IMR-90 (cell line): ENCODE measurements around the gene RPL26. TPM values are rescaled to one million over a fixed set of nuclear protein-coding genes. Genes with fewer than 3 reads are reported as not detected.

Experiments used
- ATAC-seq: fragments of 200-7000 bp; cut with Tn5 transposase; 2 replicates; pipeline ENCODE4 v1.9.1; 2020; ENCODE audit warnings: low read depth, mild to moderate bottlenecking, moderate library complexity
- BruUV-seq: library from RNA; stranded (reverse); fragments of 400-500 nt; replicated peaks from 2 replicates; lab custom pipeline; 2021; lab: Mats Ljungman, UMichigan
- CTCF ChIA-PET: fragments of 300-600 bp; formaldehyde crosslinking; extraction: SDS; loops from one replicate; lab custom pipeline; 2021; ENCODE audit warnings: antibody characterized with exemption; lab: Yijun Ruan, JAX
- POLR2A ChIA-PET: fragments of 300-600 bp; sonication (Branson Sonifier 250); formaldehyde crosslinking; loops from one replicate; lab custom pipeline; 2022; ENCODE audit warnings: antibody characterized with exemption; ENCODE audit not compliant: unreplicated experiment; lab: Charles Lee
- DNase-seq: peaks from one replicate; pipeline ENCODE4 v3.0.0; 2013
- H2AFZ ChIP-seq: replicated peaks from 2 replicates; pipeline ENCODE3; 2013; ENCODE audit warnings: low read length, mild to moderate bottlenecking; ENCODE audit not compliant: poor library complexity
- H2AK5ac ChIP-seq: 2 replicates; pipeline ENCODE4 v1.6.1; 2013; ENCODE audit warnings: low read depth, low read length, inconsistent platforms
- H2AK9ac ChIP-seq: replicated peaks from 2 replicates; pipeline ENCODE3; 2013; ENCODE audit warnings: mild to moderate bottlenecking, low read depth, low read length, moderate library complexity; ENCODE audit not compliant: poor library complexity
- H2BK120ac ChIP-seq: 2 replicates; pipeline ENCODE4 v1.6.1; 2013; ENCODE audit warnings: low read depth, low read length, inconsistent platforms
- H2BK15ac ChIP-seq: 3 replicates; pipeline ENCODE4 v1.6.1; 2013; ENCODE audit warnings: low read depth, low read length, inconsistent platforms
- H2BK20ac ChIP-seq: 2 replicates; pipeline ENCODE4 v1.6.1; 2013; ENCODE audit warnings: low read depth, mild to moderate bottlenecking, inconsistent platforms, low read length, moderate library complexity
- H2BK5ac ChIP-seq: 2 replicates; pipeline ENCODE4 v1.6.1; 2013; ENCODE audit warnings: mild to moderate bottlenecking, low read depth, low read length, inconsistent platforms; ENCODE audit not compliant: poor library complexity, severe bottlenecking
- H3K14ac ChIP-seq: replicated peaks from 2 replicates; pipeline ENCODE4 v1.6.1; 2013; ENCODE audit warnings: low read depth, low read length, inconsistent platforms
- H3K18ac ChIP-seq: 2 replicates; pipeline ENCODE4 v1.6.1; 2013; ENCODE audit warnings: low read depth, low read length, control low read depth
- H3K23ac ChIP-seq: 2 replicates; pipeline ENCODE4 v1.6.1; 2013; ENCODE audit warnings: low read depth, low read length, inconsistent platforms
- H3K27ac ChIP-seq: 2 replicates; pipeline ENCODE4 v1.5.1; 2013; ENCODE audit warnings: mild to moderate bottlenecking, control low read depth, low read length; ENCODE audit not compliant: insufficient read depth
- H3K27me3 ChIP-seq: 2 replicates; pipeline ENCODE4 v1.6.1; 2013; ENCODE audit warnings: low read length; ENCODE audit not compliant: control insufficient read depth, insufficient read depth
- H3K36me3 ChIP-seq: 2 replicates; pipeline ENCODE4 v1.6.1; 2013; ENCODE audit warnings: low read length, mixed read lengths; ENCODE audit not compliant: control insufficient read depth, insufficient read depth
- H3K4ac ChIP-seq: 2 replicates; pipeline ENCODE4 v1.6.1; 2013; ENCODE audit warnings: low read depth, low read length, inconsistent platforms
- H3K4me1 ChIP-seq: 2 replicates; pipeline ENCODE4 v1.6.1; 2013; ENCODE audit warnings: low read length, mixed read lengths; ENCODE audit not compliant: control insufficient read depth, insufficient read depth
- H3K4me2 ChIP-seq: 2 replicates; pipeline ENCODE4 v1.6.1; 2013; ENCODE audit warnings: low read depth, mild to moderate bottlenecking, control low read depth, low read length, moderate library complexity
- H3K4me3 ChIP-seq: 2 replicates; pipeline ENCODE4 v1.5.1; 2013; ENCODE audit warnings: low read depth, mild to moderate bottlenecking, control low read depth, low read length, moderate library complexity; ENCODE audit not compliant: insufficient read depth
- H3K56ac ChIP-seq: 2 replicates; pipeline ENCODE4 v1.6.1; 2013; ENCODE audit warnings: low read length, inconsistent platforms; ENCODE audit not compliant: insufficient read depth; ENCODE audit errors: extremely low read depth
- H3K79me1 ChIP-seq, 2 experiments: 2 replicates each; pipeline ENCODE4 v1.6.1; 2013; ENCODE audit warnings: low read length in 2 of 2, inconsistent platforms in 1 of 2, low read depth in 1 of 2
- H3K9ac ChIP-seq: 2 replicates; pipeline ENCODE4 v1.6.1; 2013; ENCODE audit warnings: low read depth, low read length, control low read depth
- H3K9me1 ChIP-seq: 2 replicates; pipeline ENCODE4 v1.6.1; 2013; ENCODE audit warnings: low read length, inconsistent platforms; ENCODE audit not compliant: insufficient read depth
- H3K9me3 ChIP-seq: 2 replicates; pipeline ENCODE4 v1.6.1; 2013; ENCODE audit warnings: low read length; ENCODE audit not compliant: control insufficient read depth, insufficient read depth
- H4K20me1 ChIP-seq: 2 replicates; pipeline ENCODE4 v1.6.1; 2013; ENCODE audit warnings: low read length, inconsistent platforms; ENCODE audit not compliant: insufficient read depth
- H4K5ac ChIP-seq: 2 replicates; pipeline ENCODE4 v1.6.1; 2013; ENCODE audit warnings: mild to moderate bottlenecking, low read depth, low read length, control low read depth
- H4K8ac ChIP-seq, 2 experiments: 2 replicates each; pipeline ENCODE4 v1.6.1; 2013; ENCODE audit warnings: low read depth in 2 of 2, low read length in 2 of 2, control low read depth in 1 of 2, inconsistent platforms in 1 of 2
- H4K91ac ChIP-seq: 2 replicates; pipeline ENCODE4 v1.6.1; 2013; ENCODE audit warnings: low read depth, low read length, inconsistent platforms; ENCODE audit not compliant: insufficient read depth
- BHLHE40 ChIP-seq: fragments of 150-350 bp; IDR thresholded peaks from 2 replicates; pipeline ENCODE4 v1.6.1; 2016; ENCODE audit warnings: mild to moderate bottlenecking, low read depth, low read length
- CEBPB ChIP-seq: IDR thresholded peaks from 2 replicates; pipeline ENCODE4 v1.6.1; 2012; ENCODE audit warnings: low read depth, low read length, improper control_type of control experiment
- CHD1 ChIP-seq: IDR thresholded peaks from 2 replicates; pipeline ENCODE4 v1.6.1; 2012; ENCODE audit warnings: low read depth, low read length, improper control_type of control experiment
- FOS ChIP-seq: fragments of 150-350 bp; IDR thresholded peaks from 2 replicates; pipeline ENCODE4 v1.6.1; 2016; ENCODE audit warnings: low read depth, low read length
- MAFK ChIP-seq: IDR thresholded peaks from 2 replicates; pipeline ENCODE4 v1.6.1; 2012; ENCODE audit warnings: low read depth, low read length, improper control_type of control experiment
- MAZ ChIP-seq: IDR thresholded peaks from 2 replicates; pipeline ENCODE4 v1.6.1; 2012; ENCODE audit warnings: low read depth, mild to moderate bottlenecking, low read length, improper control_type of control experiment, moderate library complexity, borderline replicate concordance
- MXI1 ChIP-seq: IDR thresholded peaks from 2 replicates; pipeline ENCODE4 v1.6.1; 2012; ENCODE audit warnings: low read depth, mild to moderate bottlenecking, low read length, moderate library complexity, borderline replicate concordance
- NFE2L2 ChIP-seq: fragments of 150-350 bp; IDR thresholded peaks from 2 replicates; pipeline ENCODE4 v1.6.1; 2016; ENCODE audit warnings: low read depth, mild to moderate bottlenecking, low read length
- POLR2A ChIP-seq: IDR thresholded peaks from 2 replicates; pipeline ENCODE4 v1.6.1; 2012; ENCODE audit warnings: mild to moderate bottlenecking, low read depth, low read length
- RAD21 ChIP-seq: IDR thresholded peaks from 2 replicates; pipeline ENCODE4 v1.6.1; 2012; ENCODE audit warnings: low read length, improper control_type of control experiment
- RCOR1 ChIP-seq: IDR thresholded peaks from 2 replicates; pipeline ENCODE4 v1.6.1; 2012; ENCODE audit warnings: mild to moderate bottlenecking, low read length, improper control_type of control experiment; ENCODE audit not compliant: insufficient replicate concordance
- RFX5 ChIP-seq: IDR thresholded peaks from 2 replicates; pipeline ENCODE4 v1.8.0; 2012; ENCODE audit warnings: low read depth, mild to moderate bottlenecking, low read length, moderate library complexity
- SMC3 ChIP-seq: fragments of 150-350 bp; IDR thresholded peaks from 2 replicates; pipeline ENCODE4 v1.6.1; 2016; ENCODE audit warnings: low read depth, mild to moderate bottlenecking, antibody characterized with exemption, low read length, moderate library complexity
- WGBS, 2 experiments: methylation state at CpG; one replicate each; pipeline versions ENCODE4 v1.1.5 to v1.1.7; 2013; ENCODE audit warnings: missing lambda C conversion rate in 2 of 2; ENCODE audit not compliant: insufficient read length in 1 of 2; ENCODE audit errors: extremely low coverage in 2 of 2; 5-methylcytosine and 5-hydroxymethylcytosine counted together
- dilution Hi-C: fragments of 300-500 bp; cut with HindIII; formaldehyde crosslinking; loops from one replicate; pipeline ENCODE4 v1.14.3; 2018; ENCODE audit warnings: low sequenced_read_pairs; ENCODE audit not compliant: unreplicated experiment
- in situ Hi-C: fragments of 300-500 bp; cut with MboI; formaldehyde crosslinking; loops from 3 replicates; pipeline ENCODE4 v1.14.3; 2019; ENCODE audit warnings: low sequenced_read_pairs, inconsistent platforms, mixed read lengths
- intact Hi-C: fragments of 100-400 bp; cut with micrococcal nuclease; formaldehyde crosslinking; loops from 2 replicates; pipeline ENCODE4 v1.10.0; 2022
- polyA plus RNA-seq, 3 experiments: library from polyadenylated mRNA; depleted of rRNA; stranded (reverse); fragments of >200 nt; gene quantifications; 2 replicates each; pipeline ENCODE4 v1.2.3, GENCODE V29; 2012; ENCODE audit warnings: low replicate concordance in 1 of 3
- total RNA-seq: library from RNA; depleted of rRNA; stranded (reverse); fragments of >200 nt; gene quantifications from 2 replicates; pipeline ENCODE4 v1.2.3, GENCODE V29; 2012
- TF ChIP-seq, protein P1 (sequence below): fragments of 150-350 bp; IDR thresholded peaks from 2 replicates; pipeline ENCODE4 v1.6.1; 2016; ENCODE audit warnings: low read depth, mild to moderate bottlenecking, low read length, moderate library complexity, borderline replicate concordance
- TF ChIP-seq, protein P2 (sequence below): conservative IDR thresholded peaks from 2 replicates; pipeline ENCODE4 v1.5.1; 2012; ENCODE audit warnings: mild to moderate bottlenecking, low read depth, low read length, improper control_type of control experiment
- TF ChIP-seq, protein P3 (sequence below): fragments of 150-350 bp; IDR thresholded peaks from 2 replicates; pipeline ENCODE4 v1.6.1; 2017; ENCODE audit warnings: mild to moderate bottlenecking, antibody characterized with exemption, low read length, low read depth

Gene RPL26
- total and polyA plus RNA-seq, 2 of the 4 experiments (the other 2 are of a cell fraction) = 4,763 to 5,013 TPM

DNA sequence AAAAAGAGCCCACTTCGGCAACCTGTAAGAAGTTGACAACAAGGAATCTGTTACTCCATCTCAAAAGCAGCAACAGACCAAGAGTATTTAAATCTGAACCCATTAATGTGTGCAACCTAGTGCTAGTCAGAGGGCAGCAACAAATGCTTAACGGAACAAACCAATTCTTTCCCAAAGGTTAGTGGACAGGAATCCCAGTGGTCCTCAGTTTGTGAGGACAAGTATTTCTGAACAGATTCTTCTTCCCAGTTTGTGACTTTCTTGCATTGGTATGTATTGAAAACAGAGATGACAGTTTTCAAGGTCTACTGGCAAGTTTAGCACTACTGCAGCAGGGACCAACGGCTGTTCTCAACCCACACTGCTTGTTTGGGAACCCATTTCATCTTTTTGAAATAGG lies 2.9 kb downstream of the RPL26 start:
- H3K4me3 ChIP-seq = no peak overlapping the region
- peaks cover 41% of the 10 kb centered on the region for H4K20me1 ChIP-seq
- intact Hi-C loops (loop anchor here (10.0 kb wide), 1 partner anchor 245 kb away; no protein-coding TSS in a partner anchor), in situ Hi-C loops (no loop called here), dilution Hi-C loops (no loop called here)
- H4K8ac ChIP-seq = no peak overlapping the region
- H3K4me1 ChIP-seq = peaks cover 12% of the 10 kb centered on the region
- ChIA-PET CTCF (no interaction called here), POLR2A (no interaction called here)
- H3K9me1 ChIP-seq = peaks cover 3% of the 10 kb centered on the region
- H2AK5ac ChIP-seq = no peak overlapping the region
- DNase-seq (no peak), ATAC-seq (no peak)
- H3K14ac ChIP-seq = no peak overlapping the region
- H3K9me3 ChIP-seq = no peaks in the 10 kb centered on the region
- H2BK15ac ChIP-seq = no peak overlapping the region
- no peak for TF ChIP-seq BHLHE40
- no peak for TF ChIP-seq RAD21
- TF ChIP-seq NFE2L2 = no peak
- TF ChIP-seq MAFK = no peak
- TF ChIP-seq CEBPB = no peak
- TF ChIP-seq, protein P1, sequence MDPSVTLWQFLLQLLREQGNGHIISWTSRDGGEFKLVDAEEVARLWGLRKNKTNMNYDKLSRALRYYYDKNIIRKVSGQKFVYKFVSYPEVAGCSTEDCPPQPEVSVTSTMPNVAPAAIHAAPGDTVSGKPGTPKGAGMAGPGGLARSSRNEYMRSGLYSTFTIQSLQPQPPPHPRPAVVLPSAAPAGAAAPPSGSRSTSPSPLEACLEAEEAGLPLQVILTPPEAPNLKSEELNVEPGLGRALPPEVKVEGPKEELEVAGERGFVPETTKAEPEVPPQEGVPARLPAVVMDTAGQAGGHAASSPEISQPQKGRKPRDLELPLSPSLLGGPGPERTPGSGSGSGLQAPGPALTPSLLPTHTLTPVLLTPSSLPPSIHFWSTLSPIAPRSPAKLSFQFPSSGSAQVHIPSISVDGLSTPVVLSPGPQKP = no peak
- no peak for TF ChIP-seq MAZ
- no peak for TF ChIP-seq CHD1
- TF ChIP-seq RFX5 = no peak
- TF ChIP-seq, protein P2, sequence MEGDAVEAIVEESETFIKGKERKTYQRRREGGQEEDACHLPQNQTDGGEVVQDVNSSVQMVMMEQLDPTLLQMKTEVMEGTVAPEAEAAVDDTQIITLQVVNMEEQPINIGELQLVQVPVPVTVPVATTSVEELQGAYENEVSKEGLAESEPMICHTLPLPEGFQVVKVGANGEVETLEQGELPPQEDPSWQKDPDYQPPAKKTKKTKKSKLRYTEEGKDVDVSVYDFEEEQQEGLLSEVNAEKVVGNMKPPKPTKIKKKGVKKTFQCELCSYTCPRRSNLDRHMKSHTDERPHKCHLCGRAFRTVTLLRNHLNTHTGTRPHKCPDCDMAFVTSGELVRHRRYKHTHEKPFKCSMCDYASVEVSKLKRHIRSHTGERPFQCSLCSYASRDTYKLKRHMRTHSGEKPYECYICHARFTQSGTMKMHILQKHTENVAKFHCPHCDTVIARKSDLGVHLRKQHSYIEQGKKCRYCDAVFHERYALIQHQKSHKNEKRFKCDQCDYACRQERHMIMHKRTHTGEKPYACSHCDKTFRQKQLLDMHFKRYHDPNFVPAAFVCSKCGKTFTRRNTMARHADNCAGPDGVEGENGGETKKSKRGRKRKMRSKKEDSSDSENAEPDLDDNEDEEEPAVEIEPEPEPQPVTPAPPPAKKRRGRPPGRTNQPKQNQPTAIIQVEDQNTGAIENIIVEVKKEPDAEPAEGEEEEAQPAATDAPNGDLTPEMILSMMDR = no peak
- TF ChIP-seq MXI1 = no peak
- TF ChIP-seq SMC3 = no peak
- no peak for TF ChIP-seq FOS
- no peak for TF ChIP-seq POLR2A
- TF ChIP-seq, protein P3, sequence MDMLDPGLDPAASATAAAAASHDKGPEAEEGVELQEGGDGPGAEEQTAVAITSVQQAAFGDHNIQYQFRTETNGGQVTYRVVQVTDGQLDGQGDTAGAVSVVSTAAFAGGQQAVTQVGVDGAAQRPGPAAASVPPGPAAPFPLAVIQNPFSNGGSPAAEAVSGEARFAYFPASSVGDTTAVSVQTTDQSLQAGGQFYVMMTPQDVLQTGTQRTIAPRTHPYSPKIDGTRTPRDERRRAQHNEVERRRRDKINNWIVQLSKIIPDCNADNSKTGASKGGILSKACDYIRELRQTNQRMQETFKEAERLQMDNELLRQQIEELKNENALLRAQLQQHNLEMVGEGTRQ = no peak
- TF ChIP-seq RCOR1 = no peak
- no peak overlapping the region for H4K5ac ChIP-seq
- no TSS peak for BruUV-seq
- H3K9ac ChIP-seq = no peak overlapping the region
- no peak overlapping the region for H3K56ac ChIP-seq
- H3K4me2 ChIP-seq = no peak overlapping the region
- H2AFZ ChIP-seq = no peak overlapping the region
- WGBS, 2 experiments = 83% methylated on average over 1 of the region's 3 CpGs; no CpG with 5 or more reads in 1 of the 2 experiments
- H3K4ac ChIP-seq = no peak overlapping the region
- no peak overlapping the region for H2BK5ac ChIP-seq
- H3K27ac ChIP-seq = no peak overlapping the region
- H3K18ac ChIP-seq = no peak overlapping the region
- peaks cover 10 to 37% of the 10 kb centered on the region in 2 experiments for H3K79me1 ChIP-seq
- H3K23ac ChIP-seq = no peak overlapping the region
- no peaks in the 10 kb centered on the region for H3K27me3 ChIP-seq
- no peak overlapping the region for H2BK120ac ChIP-seq
- H2AK9ac ChIP-seq = no peak overlapping the region
- no peak overlapping the region for H4K91ac ChIP-seq
- H2BK20ac ChIP-seq = no peak overlapping the region
- peaks cover 27% of the 10 kb centered on the region for H3K36me3 ChIP-seq
